SHP77 (cell line): ENCODE measurements around the gene LCE1C.

Source experiments
- DNase-seq, 2 experiments: peaks; one replicate each; lab custom pipeline; 2025; lab: John Stamatoyannopoulos, UW

LCE1C gene

GRCh38 chr1:152759453-152760173 lies 46.8 kb downstream of the LCE1C start:
- DNase-seq: no peak

- DNase-seq: no peak
These were observed 47.8 kb downstream of the LCE1C start for GRCh38 chr1:152758636-152759035.

- no peak for DNase-seq
These were observed 48.7 kb downstream of the LCE1C start, which contains the start of gene KPRP for GRCh38 chr1:152757747-152758146. Gene KPRP (plus strand): TSS chr1:152758025. CDS start chr1:152759589, 1,564 bp downstream.

GRCh38 chr1:152756872-152757271 lies 49.6 kb downstream of the LCE1C start:
- no peak for DNase-seq
